A673 (cell line): ENCODE results near the gene ARMH2. TPM values are rescaled to one million over a fixed set of nuclear protein-coding genes. Genes with fewer than 3 reads are reported as not detected.

Experiments
- BruUV-seq: library from RNA; stranded (reverse); fragments of 400-500 nt; replicated peaks from 2 replicates; lab custom pipeline; 2021; lab: Mats Ljungman, UMichigan
- CTCF ChIA-PET: fragments of 300-600 bp; sonication (Branson Sonifier 250); formaldehyde crosslinking; loops from one replicate; lab custom pipeline; 2022; ENCODE audit warnings: antibody characterized with exemption; lab: Charles Lee
- POLR2A ChIA-PET: fragments of 300-600 bp; sonication (Branson Sonifier 250); formaldehyde crosslinking; loops from one replicate; lab custom pipeline; 2022; ENCODE audit warnings: antibody characterized with exemption; ENCODE audit not compliant: low non-redundant PET; lab: Charles Lee
- DNase-seq: peaks from one replicate; pipeline ENCODE4 v3.0.0-alpha.2; 2015; ENCODE audit warnings: low spot score
- H3K27ac ChIP-seq: fragments of 200-600 bp; sonication (generic); 2 replicates; pipeline ENCODE4 v1.5.1; 2016; ENCODE audit warnings: mixed run types, low read depth, mild to moderate bottlenecking, mixed read lengths, antibody characterized with exemption, low read length; ENCODE audit not compliant: poor library complexity, severe bottlenecking
- H3K27me3 ChIP-seq: fragments of 200-600 bp; sonication (generic); replicated peaks from 2 replicates; pipeline ENCODE4 v1.6.1; 2017; ENCODE audit warnings: mixed run types, low read depth, mild to moderate bottlenecking, mixed read lengths, antibody characterized with exemption, low read length; ENCODE audit not compliant: insufficient read depth, poor library complexity
- H3K36me3 ChIP-seq: fragments of 200-600 bp; sonication (generic); 2 replicates; pipeline ENCODE4 v1.6.1; 2016; ENCODE audit warnings: mixed run types, mild to moderate bottlenecking, mixed read lengths, antibody characterized with exemption, low read length; ENCODE audit not compliant: insufficient read depth, poor library complexity, severe bottlenecking
- H3K4me1 ChIP-seq: fragments of 200-600 bp; sonication (generic); 2 replicates; pipeline ENCODE4 v1.6.1; 2017; ENCODE audit warnings: mixed run types, mild to moderate bottlenecking, mixed read lengths, antibody characterized with exemption, low read length; ENCODE audit not compliant: insufficient read depth, poor library complexity, severe bottlenecking
- H3K4me3 ChIP-seq: fragments of 200-600 bp; sonication (generic); 2 replicates; pipeline ENCODE4 v1.5.1; 2016; ENCODE audit warnings: low read depth, mixed run types, mild to moderate bottlenecking, mixed read lengths, low read length; ENCODE audit not compliant: poor library complexity, severe bottlenecking
- H3K9me3 ChIP-seq: fragments of 200-600 bp; sonication (generic); 2 replicates; pipeline ENCODE4 v1.6.1; 2016; ENCODE audit warnings: mixed run types, low read depth, mild to moderate bottlenecking, mixed read lengths, antibody characterized with exemption, low read length; ENCODE audit not compliant: poor library complexity, severe bottlenecking
- EZH2 ChIP-seq: fragments of 200-600 bp; sonication (generic); IDR thresholded peaks from 2 replicates; pipeline ENCODE4 v1.6.1; 2017; ENCODE audit warnings: borderline replicate concordance, low read depth, mild to moderate bottlenecking, mixed read lengths, antibody characterized with exemption, low read length; ENCODE audit not compliant: poor library complexity, severe bottlenecking
- intact Hi-C: fragments of 100-400 bp; cut with micrococcal nuclease; formaldehyde crosslinking; loops from one replicate; pipeline ENCODE4 v1.10.0; 2022; ENCODE audit not compliant: unreplicated experiment
- total RNA-seq: library from RNA; stranded (reverse); gene quantifications from 2 replicates; pipeline ENCODE4 v1.2.3, GENCODE V29; 2021
- TF ChIP-seq, protein P1 (sequence below): fragments of 300-800, 200-600 bp; sonication (generic); conservative IDR thresholded peaks from 2 replicates; pipeline ENCODE4 v1.5.1; 2017; ENCODE audit warnings: low read depth, mild to moderate bottlenecking, antibody characterized with exemption, low read length, moderate library complexity, mixed read lengths

Gene ARMH2
- total RNA-seq, 1 experiment from 2014 or later: not detected

DNA sequence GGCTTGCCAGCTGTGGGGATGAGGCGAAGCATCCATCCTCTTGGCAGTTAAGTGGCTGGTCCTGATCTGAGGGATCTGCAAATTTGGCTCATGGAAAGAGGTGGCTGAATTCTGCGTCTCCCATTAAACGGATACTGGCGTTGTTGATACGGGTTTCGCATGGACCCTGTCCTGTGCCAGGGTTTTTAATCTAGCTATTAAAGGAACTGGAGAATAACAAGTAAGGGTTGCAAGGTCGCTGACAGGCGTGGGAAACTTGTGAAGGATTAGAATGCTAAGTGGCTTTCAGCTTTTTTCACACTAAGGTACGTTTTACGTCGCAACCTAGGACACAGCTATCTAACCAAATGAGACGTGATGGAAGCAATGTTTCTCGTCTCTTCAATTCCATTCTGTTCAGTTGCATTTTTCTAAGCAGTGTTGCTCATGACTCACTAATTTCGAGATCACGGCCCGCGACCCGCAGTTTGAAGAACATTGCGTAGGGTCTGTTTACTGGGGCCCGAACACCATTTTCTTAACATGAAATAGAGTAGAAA, 23.1 kb downstream of the ARMH2 start:
- ChIA-PET POLR2A (interaction anchor here (0.7 kb wide), 1 partner anchor 192 kb away, joined by 8 read pairs; no protein-coding TSS in a partner anchor), CTCF (no interaction called here)
- Histone ChIP-seq H3K4me1 (peaks cover 10% of the 10 kb centered on the region), H3K9me3 (no peaks in the 10 kb centered on the region), H3K27ac (peak overlapping the region; percentile 99), H3K36me3 (peaks cover 13% of the 10 kb centered on the region), H3K4me3 (peak overlapping the region; percentile 76), H3K27me3 (no peaks in the 10 kb centered on the region)
- BruUV-seq: TSS peak; percentile 30
- intact Hi-C loops: loop anchor here (2.0 to 10.0 kb wide), 2 partner anchors 55 to 299 kb away; no protein-coding TSS in a partner anchor
- DNase-seq: peak; percentile 33
- TF ChIP-seq, protein P1, sequence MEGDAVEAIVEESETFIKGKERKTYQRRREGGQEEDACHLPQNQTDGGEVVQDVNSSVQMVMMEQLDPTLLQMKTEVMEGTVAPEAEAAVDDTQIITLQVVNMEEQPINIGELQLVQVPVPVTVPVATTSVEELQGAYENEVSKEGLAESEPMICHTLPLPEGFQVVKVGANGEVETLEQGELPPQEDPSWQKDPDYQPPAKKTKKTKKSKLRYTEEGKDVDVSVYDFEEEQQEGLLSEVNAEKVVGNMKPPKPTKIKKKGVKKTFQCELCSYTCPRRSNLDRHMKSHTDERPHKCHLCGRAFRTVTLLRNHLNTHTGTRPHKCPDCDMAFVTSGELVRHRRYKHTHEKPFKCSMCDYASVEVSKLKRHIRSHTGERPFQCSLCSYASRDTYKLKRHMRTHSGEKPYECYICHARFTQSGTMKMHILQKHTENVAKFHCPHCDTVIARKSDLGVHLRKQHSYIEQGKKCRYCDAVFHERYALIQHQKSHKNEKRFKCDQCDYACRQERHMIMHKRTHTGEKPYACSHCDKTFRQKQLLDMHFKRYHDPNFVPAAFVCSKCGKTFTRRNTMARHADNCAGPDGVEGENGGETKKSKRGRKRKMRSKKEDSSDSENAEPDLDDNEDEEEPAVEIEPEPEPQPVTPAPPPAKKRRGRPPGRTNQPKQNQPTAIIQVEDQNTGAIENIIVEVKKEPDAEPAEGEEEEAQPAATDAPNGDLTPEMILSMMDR: no peak
- no peak for TF ChIP-seq EZH2

DNA sequence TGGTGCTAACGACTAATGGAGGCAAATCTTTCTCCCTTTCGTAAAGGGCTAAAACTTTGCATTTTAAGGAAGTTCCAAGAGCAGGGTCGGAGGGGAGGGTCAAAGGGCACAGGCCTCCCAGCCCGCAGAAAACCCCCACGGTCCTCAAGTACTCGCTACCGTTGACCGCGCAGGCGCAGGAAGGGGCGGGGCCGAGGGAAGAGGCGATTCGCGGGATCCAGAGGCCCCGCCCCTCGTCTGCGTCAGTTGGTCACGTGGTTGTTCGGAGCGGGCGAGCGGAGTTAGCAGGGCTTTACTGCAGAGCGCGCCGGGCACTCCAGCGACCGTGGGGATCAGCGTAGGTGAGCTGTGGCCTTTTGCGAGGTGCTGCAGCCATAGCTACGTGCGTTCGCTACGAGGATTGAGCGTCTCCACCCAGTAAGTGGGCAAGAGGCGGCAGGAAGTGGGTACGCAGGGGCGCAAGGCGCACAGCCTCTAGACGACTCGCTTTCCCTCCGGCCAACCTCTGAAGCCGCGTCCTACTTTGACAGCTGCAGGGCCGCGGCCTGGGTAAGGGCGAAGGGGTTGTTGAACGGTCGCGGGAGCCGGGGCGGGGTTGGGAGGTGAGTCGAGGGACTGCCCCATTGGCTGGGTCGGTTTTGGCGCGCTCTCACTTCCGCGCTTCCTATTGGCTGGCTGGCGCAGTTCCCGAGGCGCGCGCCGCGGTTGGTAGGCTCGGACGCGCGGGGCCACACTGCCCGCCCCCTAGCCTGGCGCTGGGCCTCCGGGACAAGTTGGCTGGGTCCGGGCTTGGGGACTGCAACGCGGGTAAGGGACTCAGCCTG, 23.8 kb downstream of the ARMH2 start, which contains the start of gene GMNN:
TSS of gene GMNN (plus strand) at position 242 of the 824 bp plus-strand sequence. CDS start 2,310 bp downstream, outside the sequence.
- DNase-seq: peak; percentile 98
- Histone ChIP-seq H3K27ac (peak within 1 kb of the TSS; percentile 99), H3K9me3 (no peaks in the 10 kb centered on the region), H3K4me1 (peaks cover 10% of the 10 kb centered on the region), H3K4me3 (peak within 1 kb of the TSS; percentile 76), H3K36me3 (peaks cover 6% of the 10 kb centered on the region), H3K27me3 (no peaks in the 10 kb centered on the region)
- POLR2A ChIA-PET: interaction anchor here (0.7 kb wide), 1 partner anchor 191 kb away, joined by 8 read pairs; no protein-coding TSS in a partner anchor
- BruUV-seq: TSS peak; percentile 58
- intact Hi-C loops: loop anchor here (2.0 to 10.0 kb wide), 2 partner anchors 54 to 300 kb away; no protein-coding TSS in a partner anchor
- no peak for TF ChIP-seq EZH2
- TF ChIP-seq, protein P1: no peak
- CTCF ChIA-PET: no interaction called here

GRCh38 chr6:24768361-24768760, 30.4 kb downstream of the ARMH2 start:
- no peak for DNase-seq

More at GRCh38 chr6:24768361-24768760, 30.4 kb downstream of the ARMH2 start:
- no TSS peak for BruUV-seq
- intact Hi-C loops: no loop called here
- no peaks in the 10 kb centered on the region for H3K4me1 ChIP-seq
- ChIA-PET POLR2A (no interaction called here), CTCF (no interaction called here)
- no peaks in the 10 kb centered on the region for H3K9me3 ChIP-seq
- TF ChIP-seq EZH2: no peak
- TF ChIP-seq, protein P1: no peak
- no peak overlapping the region for H3K27ac ChIP-seq
- no peaks in the 10 kb centered on the region for H3K36me3 ChIP-seq
- no peak overlapping the region for H3K4me3 ChIP-seq
- no peaks in the 10 kb centered on the region for H3K27me3 ChIP-seq
